Esophagus mucosa (tissue), 1 donor: ENCODE measurements around the gene RBPJL. TPM values are rescaled to one million over a fixed set of nuclear protein-coding genes. Genes with fewer than 3 reads are reported as not detected.

Experiments
- ATAC-seq: fragments of 200-7000 bp; cut with Tn5 transposase; one replicate; pipeline ENCODE4 v1.9.1; 2020
- total RNA-seq: library from RNA; stranded (reverse); gene quantifications from one replicate; pipeline ENCODE4 v1.2.4, GENCODE V29; 2023
- donor health status: DM: yes; HTN: yes; CAD: no.

The RBPJL gene
- total RNA-seq, 1 donor from 2014 or later, result not detected

DNA sequence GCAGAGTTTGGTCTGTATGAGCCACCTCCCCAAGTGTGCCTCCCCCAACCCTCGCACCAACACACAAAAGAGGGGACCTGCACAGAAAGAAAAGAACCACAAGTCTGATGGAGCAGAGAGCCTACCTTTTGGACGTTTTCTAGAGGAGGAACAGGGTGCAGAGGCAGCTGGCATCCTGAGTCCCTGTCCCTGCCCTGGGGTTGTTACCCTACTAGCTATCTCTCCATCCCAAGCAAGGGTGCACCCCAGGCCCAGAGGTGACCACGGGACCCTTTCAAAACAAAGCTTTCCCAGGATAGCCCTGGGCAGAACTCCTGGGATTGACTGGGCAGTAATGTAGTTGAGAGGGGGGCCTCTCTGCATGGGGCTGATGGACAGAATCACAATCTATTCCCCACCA is 11.2 kb downstream of the RBPJL start:
- no peak for ATAC-seq

DNA sequence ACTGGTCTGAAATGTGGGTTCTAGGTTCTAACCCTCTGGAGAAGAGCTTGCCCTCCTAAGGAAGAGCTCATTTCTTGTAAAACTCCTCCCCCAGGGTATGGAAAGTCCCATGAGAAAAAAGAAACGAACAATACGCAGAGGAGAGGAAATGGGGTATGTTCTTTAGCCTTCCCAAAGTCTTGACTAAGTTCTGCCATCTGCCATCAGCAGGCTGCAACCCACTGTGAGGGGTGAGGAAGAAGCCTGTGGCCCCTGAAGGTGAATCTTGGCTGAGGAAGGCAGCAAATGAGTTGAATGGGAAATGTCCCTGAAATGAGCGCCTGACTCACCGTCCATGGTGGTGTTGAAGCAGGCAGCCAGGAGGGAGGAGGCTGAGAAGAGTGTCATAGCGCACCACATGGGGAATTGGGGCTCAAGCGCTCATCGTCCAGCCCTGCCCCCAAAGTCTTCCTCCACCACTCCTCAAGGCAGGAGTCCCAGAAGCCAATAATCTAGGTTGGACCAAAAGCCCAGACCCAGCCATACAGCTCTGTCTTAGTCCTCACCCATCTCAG is 11.8 kb downstream of the RBPJL start:
- ATAC-seq, result no peak

- ATAC-seq, result no peak
Observed at GRCh38 chr20:45318948-45319347, 12.3 kb downstream of the RBPJL start.

DNA sequence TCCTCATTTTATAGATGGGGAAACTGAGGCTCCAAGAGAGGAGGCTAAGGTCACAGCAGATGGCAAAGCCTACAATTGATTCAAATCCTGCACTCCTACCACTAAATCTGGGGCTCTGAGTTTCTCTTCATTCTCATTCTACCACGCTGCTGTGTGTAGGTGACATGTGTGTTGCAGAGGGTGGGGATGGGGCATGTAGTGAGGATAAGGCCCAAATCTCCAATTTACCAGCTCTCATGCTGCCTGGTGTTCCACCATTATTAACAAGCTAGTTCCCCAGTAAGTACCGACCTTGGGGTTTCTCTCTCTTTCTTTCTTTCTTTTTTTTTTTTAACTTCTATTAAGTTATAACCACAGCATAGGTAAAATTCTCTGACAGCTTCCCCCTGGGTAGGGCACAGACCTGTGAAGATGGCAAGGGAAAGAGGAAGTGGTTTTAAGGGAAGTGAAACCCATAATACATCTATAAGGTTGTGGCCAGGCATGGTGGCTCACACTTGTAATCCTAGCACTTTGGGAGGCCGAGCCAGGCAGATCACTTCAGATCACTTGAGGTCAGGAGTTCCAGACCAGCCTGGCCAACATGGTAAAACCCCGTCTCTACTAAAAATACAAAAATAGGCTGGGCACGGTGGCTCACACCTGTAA is 14.4 kb downstream of the RBPJL start:
- ATAC-seq, result peak; percentile 24

DNA sequence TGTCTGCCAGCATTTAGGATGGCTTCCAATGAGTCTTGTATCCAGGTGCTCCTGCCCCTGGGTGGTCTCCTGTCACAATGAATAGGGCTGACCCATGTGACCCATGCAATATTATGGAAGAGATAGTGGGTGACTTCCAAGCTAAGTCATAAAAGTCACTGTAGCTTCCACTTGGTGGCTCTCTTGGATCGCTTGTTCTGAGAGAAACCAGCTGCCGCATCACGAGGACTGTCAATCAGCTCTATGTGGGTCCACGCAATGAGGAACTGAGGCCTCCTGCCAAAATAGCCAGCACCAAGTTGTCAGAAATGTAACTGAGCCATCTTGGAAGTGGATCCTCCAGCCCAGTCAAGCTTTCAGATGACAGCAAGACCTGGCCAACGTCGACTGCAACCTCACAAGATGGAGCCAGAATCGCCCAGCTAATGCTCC is 16.3 kb downstream of the RBPJL start:
- ATAC-seq, result peak; percentile 42

DNA sequence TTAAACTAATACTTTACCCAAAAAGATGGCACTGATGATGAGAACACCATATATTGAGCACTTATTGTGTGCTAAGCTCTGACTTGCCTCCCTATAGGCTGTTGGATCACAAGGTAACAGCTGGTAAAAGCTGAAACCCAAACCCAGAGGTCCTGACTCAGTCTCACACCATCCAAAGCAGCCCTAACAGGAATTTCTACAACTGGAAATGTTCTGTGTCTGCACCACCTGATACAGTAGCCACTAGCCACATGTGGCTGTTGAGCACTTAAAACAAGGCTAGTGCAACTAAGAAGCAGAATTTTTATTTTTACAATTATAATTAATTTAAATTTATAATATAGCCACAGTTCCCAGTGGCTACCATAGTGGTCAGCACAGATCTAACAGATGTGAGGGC is 17.1 kb downstream of the RBPJL start:
- ATAC-seq, result peak; percentile 74

- no peak for ATAC-seq
Observed at GRCh38 chr20:45325371-45325770, 18.7 kb downstream of the RBPJL start.

- ATAC-seq, result no peak
Observed at GRCh38 chr20:45328451-45328850, 21.8 kb downstream of the RBPJL start.

DNA sequence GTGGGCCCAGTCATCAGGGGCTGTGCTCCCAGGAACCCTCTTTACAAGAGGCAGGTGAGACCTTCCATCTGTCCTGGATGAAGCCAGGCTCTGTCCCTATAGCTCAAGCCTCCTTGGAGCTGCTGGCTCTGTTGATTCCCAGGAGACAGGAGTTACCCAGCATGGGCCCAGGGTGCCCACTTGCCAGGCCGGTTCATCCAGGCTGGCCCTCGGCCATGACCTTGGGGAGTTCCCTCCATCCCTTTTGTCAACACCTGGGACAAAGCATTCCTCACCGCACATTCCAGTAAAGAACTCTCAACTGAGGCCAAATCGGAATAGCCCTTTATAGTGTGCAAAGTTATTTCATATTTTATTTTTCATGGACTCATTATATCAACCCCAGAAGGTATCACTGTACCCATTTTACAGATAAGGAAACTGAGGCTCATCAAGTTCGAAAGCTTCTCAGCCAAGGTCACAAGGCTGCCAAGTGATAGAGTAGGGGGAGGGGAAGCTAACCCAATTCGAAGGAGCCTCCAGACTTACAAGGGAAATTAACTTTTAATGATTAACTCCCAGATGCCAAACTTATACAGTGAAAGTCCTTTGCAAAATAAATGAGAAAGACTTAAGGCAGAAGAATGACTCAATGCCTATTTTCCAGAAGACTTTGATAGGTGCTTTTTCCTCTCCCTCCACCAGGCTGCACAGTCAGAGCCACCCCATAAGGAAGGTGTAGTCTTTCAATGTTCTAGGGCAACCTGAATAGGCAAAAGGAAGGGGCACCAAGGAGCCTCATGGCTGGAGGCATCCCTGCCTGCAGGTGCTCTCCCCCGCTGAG is 23.1 kb downstream of the RBPJL start:
- ATAC-seq, result peak; percentile 35

- ATAC-seq, result no peak
Observed at GRCh38 chr20:45330476-45330875, 23.8 kb downstream of the RBPJL start.

GRCh38 chr20:45336530-45337366 is 30.1 kb downstream of the RBPJL start:
- peak; percentile 89 for ATAC-seq

- ATAC-seq, result no peak
Observed at GRCh38 chr20:45337367-45338120, 30.9 kb downstream of the RBPJL start.

- no peak for ATAC-seq
Observed at GRCh38 chr20:45338121-45339030, 31.7 kb downstream of the RBPJL start.

- peak; percentile 68 for ATAC-seq
Observed at GRCh38 chr20:45339084-45339483, 32.4 kb downstream of the RBPJL start.

DNA sequence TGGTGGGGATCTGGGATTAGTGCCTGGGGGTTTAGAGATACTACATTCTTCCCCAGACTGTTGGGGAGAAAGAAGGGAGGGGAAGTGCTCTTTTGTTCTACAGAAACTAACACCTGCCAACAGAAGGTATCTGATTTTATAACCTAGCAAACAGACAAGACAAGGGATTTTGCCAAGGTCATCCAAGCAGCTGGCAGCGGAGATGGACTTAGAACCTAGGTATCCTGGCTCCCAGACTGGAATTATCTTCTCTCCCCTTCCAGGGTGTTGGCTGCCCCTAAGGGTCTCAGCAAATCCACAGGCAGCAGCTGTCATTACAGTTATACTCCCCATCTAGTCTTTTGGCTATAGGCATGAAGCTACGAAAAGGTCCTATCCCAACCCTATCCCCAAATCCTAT is 33.2 kb downstream of the RBPJL start:
- ATAC-seq, result no peak

DNA sequence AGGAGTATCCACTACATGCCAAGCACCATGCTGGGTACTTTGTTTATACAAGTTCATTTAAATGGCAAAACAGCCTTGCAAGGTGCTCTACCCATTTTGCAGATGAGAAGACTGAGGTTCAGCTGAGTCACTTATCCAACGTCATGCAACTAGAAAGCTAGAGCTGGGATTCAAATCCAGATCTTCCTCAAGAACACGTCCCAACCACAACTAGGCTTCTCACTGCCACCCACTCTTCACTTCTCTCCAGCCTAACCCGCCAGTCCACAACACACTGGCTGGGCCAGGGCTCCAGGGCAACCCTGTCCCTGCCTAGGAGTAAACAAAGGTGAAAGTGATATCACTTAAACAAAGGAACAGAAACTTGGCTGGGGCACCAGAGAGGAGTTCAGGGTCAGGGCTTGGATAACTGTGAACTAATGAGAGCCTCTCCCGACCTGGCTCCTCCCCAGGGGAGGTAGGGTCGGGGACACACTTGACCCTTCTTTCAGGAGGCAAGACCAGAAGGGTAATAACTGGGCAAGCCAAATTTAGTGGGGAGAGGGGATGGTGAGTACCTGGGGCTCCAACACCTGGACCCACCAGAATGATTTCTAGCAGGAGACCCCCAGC is 33.7 kb downstream of the RBPJL start:
- peak; percentile 49 for ATAC-seq

GRCh38 chr20:45340951-45341350 is 34.3 kb downstream of the RBPJL start:
- no peak for ATAC-seq

- no peak for ATAC-seq
Observed at GRCh38 chr20:45341579-45341938, 34.9 kb downstream of the RBPJL start.

GRCh38 chr20:45341939-45342854 is 35.6 kb downstream of the RBPJL start:
- peak; percentile 10 for ATAC-seq
